GM12878 (cell line): ENCODE measurements around the gene CDKN2B-AS1. TPM values are rescaled to one million over a fixed set of nuclear protein-coding genes. Genes with fewer than 3 reads are reported as not detected.

ENCODE experiments used
- ATAC-seq: fragments of 200-7000 bp; cut with Tn5 transposase; 3 replicates; pipeline ENCODE4 v1.9.1; 2020; ENCODE audit warnings: mild to moderate bottlenecking, moderate library complexity
- BruUV-seq: library from RNA; stranded (reverse); fragments of 400-500 nt; replicated peaks from 2 replicates; lab custom pipeline; 2021; lab: Mats Ljungman, UMichigan
- CTCF ChIA-PET: fragments of 300-600 bp; sonication (Branson Sonifier 250); formaldehyde crosslinking; extraction: SDS; loops from one replicate; lab custom pipeline; 2021; ENCODE audit warnings: inconsistent platforms; lab: Yijun Ruan, JAX
- POLR2A ChIA-PET: fragments of 350-600 bp; formaldehyde crosslinking; extraction: SDS; loops from one replicate; lab custom pipeline; 2021; ENCODE audit warnings: inconsistent platforms; lab: Charles Lee
- RAD21 ChIA-PET: fragments of 300-600 bp; sonication (Branson Sonifier 250); formaldehyde crosslinking; loops from one replicate; lab custom pipeline; 2023; ENCODE audit warnings: antibody characterized with exemption; ENCODE audit not compliant: unreplicated experiment; lab: Charles Lee
- SMC1A ChIA-PET: fragments of 300-600 bp; sonication (Branson Sonifier 250); formaldehyde crosslinking; loops from one replicate; lab custom pipeline; 2023; ENCODE audit not compliant: unreplicated experiment, uncharacterized antibody; lab: Charles Lee
- DNase-seq: peaks from one replicate; pipeline ENCODE4 v3.0.0-alpha.2; 2011; ENCODE audit warnings: low read depth, low spot score
- FAIRE-seq: peaks from 3 replicates; lab custom pipeline; 2011; peaks lifted over from hg19 to GRCh38; lab: Jason Lieb, UNC
- H2AFZ ChIP-seq: 2 replicates; pipeline ENCODE4 v1.6.0; 2011; ENCODE audit warnings: low read depth, low read length, control low read depth; ENCODE audit not compliant: control insufficient read depth
- H3K27ac ChIP-seq: 2 replicates; pipeline ENCODE4 v1.5.1; 2011; ENCODE audit warnings: control low read depth; ENCODE audit not compliant: control insufficient read depth, insufficient read depth
- H3K27me3 ChIP-seq, 2 experiments: replicated peaks in 1 of 2; 2 replicates each; pipeline versions ENCODE4 v1.6.0 to v1.6.1; 2011; ENCODE audit warnings: low read length in 1 of 2; ENCODE audit not compliant: control insufficient read depth in 2 of 2, insufficient read depth in 2 of 2
- H3K36me3 ChIP-seq, 2 experiments: 2 replicates each; pipeline ENCODE4 v1.5.1; 2011; ENCODE audit warnings: low read length in 1 of 2; ENCODE audit not compliant: control insufficient read depth in 2 of 2, insufficient read depth in 2 of 2
- H3K4me1 ChIP-seq: 2 replicates; pipeline ENCODE4 v1.6.1; 2011; ENCODE audit warnings: mild to moderate bottlenecking, low read length, moderate library complexity, mixed read lengths; ENCODE audit not compliant: control insufficient read depth, insufficient read depth
- H3K4me2 ChIP-seq: 2 replicates; pipeline ENCODE4 v1.6.0; 2011; ENCODE audit warnings: control low read depth; ENCODE audit not compliant: control insufficient read depth, insufficient read depth
- H3K4me3 ChIP-seq: fragments of 200-600 bp; sonication (generic); 2 replicates; pipeline ENCODE4 v1.5.1; 2016
- H3K79me2 ChIP-seq: 2 replicates; pipeline ENCODE4 v1.6.0; 2011; ENCODE audit warnings: low read length; ENCODE audit not compliant: control insufficient read depth, insufficient read depth
- H3K9ac ChIP-seq: 2 replicates; pipeline ENCODE4 v1.8.0; 2011; ENCODE audit warnings: low read length, control low read depth, mixed read lengths; ENCODE audit not compliant: control insufficient read depth, insufficient read depth
- H3K9me3 ChIP-seq: replicated peaks from 3 replicates; pipeline ENCODE4 v1.5.1; 2011; ENCODE audit warnings: mild to moderate bottlenecking, low read length; ENCODE audit not compliant: control insufficient read depth, insufficient read depth
- H4K20me1 ChIP-seq: 2 replicates; pipeline ENCODE4 v1.6.0; 2011; ENCODE audit not compliant: control insufficient read depth, insufficient read depth
- ATF3 ChIP-seq: IDR thresholded peaks from 2 replicates; pipeline ENCODE4 v1.6.1; 2011; ENCODE audit warnings: low read depth, mild to moderate bottlenecking, low read length, moderate library complexity, borderline replicate concordance; ENCODE audit errors: extremely low read depth
- ELK1 ChIP-seq: IDR thresholded peaks from 2 replicates; pipeline ENCODE4 v1.6.1; 2012; ENCODE audit warnings: low read depth, low read length, improper control_type of control experiment
- FOXK2 ChIP-seq: fragments of 450-650 bp; IDR thresholded peaks from 2 replicates; pipeline ENCODE4 v1.6.1; 2017; ENCODE audit warnings: mild to moderate bottlenecking, moderate library complexity
- IKZF2 ChIP-seq, 2 experiments: fragments of 450-650 bp; IDR thresholded peaks; 2 replicates each; pipeline ENCODE4 v1.6.1; 2017; ENCODE audit warnings: mild to moderate bottlenecking in 2 of 2, moderate library complexity in 2 of 2
- MXI1 ChIP-seq: fragments of 150-350 bp; IDR thresholded peaks from 2 replicates; pipeline ENCODE4 v1.6.1; 2011; ENCODE audit warnings: low read depth, mild to moderate bottlenecking, inconsistent platforms, low read length, improper control_type of control experiment
- SMC3 ChIP-seq: IDR thresholded peaks from 2 replicates; pipeline ENCODE4 v1.6.1; 2011; ENCODE audit warnings: low read length, improper control_type of control experiment, borderline replicate concordance
- SRF ChIP-seq, 2 experiments: IDR thresholded peaks; 2 replicates each; pipeline ENCODE4 v1.6.1; 2011; ENCODE audit warnings: low read depth in 2 of 2, low read length in 2 of 2, mild to moderate bottlenecking in 1 of 2, moderate library complexity in 1 of 2
- TARDBP ChIP-seq: IDR thresholded peaks from 2 replicates; pipeline ENCODE4 v1.6.1; 2016; ENCODE audit warnings: borderline replicate concordance
- ZBED1 ChIP-seq: IDR thresholded peaks from 2 replicates; pipeline ENCODE4 v1.6.1; 2016; ENCODE audit warnings: borderline replicate concordance
- ZNF687 ChIP-seq: fragments of 450-650 bp; IDR thresholded peaks from 2 replicates; pipeline ENCODE4 v1.6.1; 2017; ENCODE audit warnings: mild to moderate bottlenecking, moderate library complexity
- WGBS: methylation state at CpG from one replicate; pipeline ENCODE4 v1.1.6; 2016; ENCODE audit warnings: low lambda C conversion rate; ENCODE audit not compliant: insufficient replicate concordance, insufficient coverage; ENCODE audit errors: missing lambda C conversion rate; 5-methylcytosine and 5-hydroxymethylcytosine counted together
- in situ Hi-C: fragments of 300-500 bp; cut with MboI; formaldehyde crosslinking; loops from 9 replicates; pipeline ENCODE4 v1.14.3; 2018; ENCODE audit warnings: mixed read lengths
- intact Hi-C: fragments of 100-400 bp; cut with micrococcal nuclease; formaldehyde crosslinking; loops from one replicate; pipeline ENCODE4 v1.14.2; 2022; ENCODE audit not compliant: unreplicated experiment
- polyA plus RNA-seq, 11 experiments: library from polyadenylated mRNA; depleted of rRNA in 4 of 11; unstranded in 6 of 11; stranded (reverse) in 5 of 11; fragments of >200 nt; fragmentation: Nextera tagmentation in 4 of 11; fragmentation: Illumina TruSeq in 1 of 11; extraction: Ambion mirVana in 4 of 11; extraction: Trizol in 1 of 11; gene quantifications; 1 replicate in 1 of 11; 2 replicates in 10 of 11; pipeline versions ENCODE4 v1.2.1 to v1.2.3, GENCODE V29; 2011 to 2016; ENCODE audit warnings: inconsistent platforms in 2 of 11, missing spikeins in 2 of 11, low read depth in 1 of 11
- total RNA-seq, 4 experiments: library from RNA; depleted of rRNA in 3 of 4; stranded (reverse); fragments of >200 nt in 3 of 4; fragmentation: Illumina TruSeq in 1 of 4; extraction: Trizol in 1 of 4; gene quantifications; 2 replicates each; pipeline versions ENCODE4 v1.2.1 to v1.2.3, GENCODE V29; 2013 to 2021
- TF ChIP-seq, protein P1 (sequence below): IDR thresholded peaks from 2 replicates; pipeline ENCODE4 v1.6.1; 2012; ENCODE audit warnings: improper control_type of control experiment, low read depth, low read length; ENCODE audit not compliant: insufficient replicate concordance

The CDKN2B-AS1 gene
- total and polyA plus RNA-seq, 10 of the 15 experiments (the other 5 are each of a cell fraction or from before 2014, with no cell fraction given) = 0.22 to 2.2 (median 1.0) TPM; not detected in 1

DNA sequence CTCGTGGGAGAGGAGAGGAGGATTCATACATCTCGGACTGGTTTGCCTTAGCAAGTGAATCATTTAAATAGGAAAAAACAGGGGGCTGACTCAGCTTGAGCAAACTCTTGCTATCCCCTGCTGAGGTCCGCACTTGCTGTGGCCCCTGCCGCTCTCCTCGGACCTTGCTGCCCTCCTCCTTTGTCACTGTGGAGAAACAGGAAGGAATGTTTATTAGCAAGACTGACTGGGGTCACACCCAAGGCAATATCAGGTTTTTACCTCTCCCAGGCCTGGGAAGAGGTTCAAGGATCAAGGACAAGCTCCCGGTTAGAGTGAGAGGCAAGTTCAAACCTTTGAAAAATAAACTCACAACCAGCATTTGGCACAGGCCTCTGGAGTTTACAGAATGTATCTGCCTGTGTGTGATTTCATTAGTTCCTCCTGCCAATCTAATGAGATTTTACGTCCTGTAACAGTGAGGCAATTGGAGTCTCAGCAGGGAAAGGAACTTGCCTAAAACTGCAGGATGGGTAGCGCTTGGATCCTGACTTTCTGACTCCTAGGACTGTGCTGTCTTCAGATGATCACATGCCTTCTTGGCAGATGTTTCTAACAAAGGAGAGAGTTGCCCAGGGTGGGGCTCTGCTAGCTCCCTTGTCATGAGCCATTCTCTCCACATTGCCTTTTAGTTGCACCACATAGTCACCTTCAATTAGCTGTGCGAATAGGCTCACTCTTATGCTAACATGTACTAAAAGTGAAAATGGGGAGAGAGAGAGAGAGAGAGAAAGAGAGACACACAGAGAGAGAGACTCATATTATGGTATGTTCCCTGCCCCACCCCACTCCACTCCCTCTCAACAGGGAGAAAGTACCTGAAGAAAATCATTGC lies 123.2 kb downstream of the CDKN2B-AS1 start:
- FAIRE-seq (no peak), ATAC-seq (no peak), DNase-seq (no peak)
- intact Hi-C loops (no loop called here), in situ Hi-C loops (loop anchor here (10.0 kb wide), 1 partner anchor 303 kb away; no protein-coding TSS in a partner anchor)
- CTCF ChIA-PET = interaction anchor here (0.6 to 5.3 kb wide), 8 partner anchors 13 to 304 kb away, joined by 3 to 33 read pairs (median 6); partner anchors contain the start of gene CDKN2B
- Histone ChIP-seq H3K27me3 (peaks cover 0 to 12% of the 10 kb centered on the region in 2 experiments; a peak in 2 of 4 replicates), H3K4me1 (no peaks in the 10 kb centered on the region), H3K27ac (no peak overlapping the region), H4K20me1 (no peaks in the 10 kb centered on the region), H3K9ac (no peak overlapping the region), H3K4me2 (no peak overlapping the region), H3K9me3 (no peaks in the 10 kb centered on the region), H3K79me2 (no peaks in the 10 kb centered on the region), H3K4me3 (no peak overlapping the region), H2AFZ (no peak overlapping the region), H3K36me3 (no peaks in the 10 kb centered on the region)
- SMC1A ChIA-PET = interaction anchor here (1.0 to 1.4 kb wide), 4 partner anchors 65 to 302 kb away, joined by 3 to 4 read pairs (median 4); no protein-coding TSS in a partner anchor
- 32% methylated on average over 9 of the region's 9 CpGs for WGBS
- POLR2A ChIA-PET = no interaction called here
- RAD21 ChIA-PET = interaction anchor here (1.1 to 3.2 kb wide), 4 partner anchors 109 to 306 kb away, joined by 3 to 24 read pairs (median 4); partner anchors contain the start of gene CDKN2B
- no TSS peak for BruUV-seq
- TF ChIP-seq ZNF687 = no peak
- no peak for TF ChIP-seq IKZF2 (IDR thresholded peaks at IDR 0.05)
- no peak for TF ChIP-seq ZBED1
- no peak for TF ChIP-seq TARDBP
- no peak for TF ChIP-seq SRF (IDR thresholded peaks at IDR 0.05; ENCODE audit: low read depth in 2 of 2, low read length in 2 of 2)
- no peak for TF ChIP-seq MXI1
- TF ChIP-seq, protein P1, sequence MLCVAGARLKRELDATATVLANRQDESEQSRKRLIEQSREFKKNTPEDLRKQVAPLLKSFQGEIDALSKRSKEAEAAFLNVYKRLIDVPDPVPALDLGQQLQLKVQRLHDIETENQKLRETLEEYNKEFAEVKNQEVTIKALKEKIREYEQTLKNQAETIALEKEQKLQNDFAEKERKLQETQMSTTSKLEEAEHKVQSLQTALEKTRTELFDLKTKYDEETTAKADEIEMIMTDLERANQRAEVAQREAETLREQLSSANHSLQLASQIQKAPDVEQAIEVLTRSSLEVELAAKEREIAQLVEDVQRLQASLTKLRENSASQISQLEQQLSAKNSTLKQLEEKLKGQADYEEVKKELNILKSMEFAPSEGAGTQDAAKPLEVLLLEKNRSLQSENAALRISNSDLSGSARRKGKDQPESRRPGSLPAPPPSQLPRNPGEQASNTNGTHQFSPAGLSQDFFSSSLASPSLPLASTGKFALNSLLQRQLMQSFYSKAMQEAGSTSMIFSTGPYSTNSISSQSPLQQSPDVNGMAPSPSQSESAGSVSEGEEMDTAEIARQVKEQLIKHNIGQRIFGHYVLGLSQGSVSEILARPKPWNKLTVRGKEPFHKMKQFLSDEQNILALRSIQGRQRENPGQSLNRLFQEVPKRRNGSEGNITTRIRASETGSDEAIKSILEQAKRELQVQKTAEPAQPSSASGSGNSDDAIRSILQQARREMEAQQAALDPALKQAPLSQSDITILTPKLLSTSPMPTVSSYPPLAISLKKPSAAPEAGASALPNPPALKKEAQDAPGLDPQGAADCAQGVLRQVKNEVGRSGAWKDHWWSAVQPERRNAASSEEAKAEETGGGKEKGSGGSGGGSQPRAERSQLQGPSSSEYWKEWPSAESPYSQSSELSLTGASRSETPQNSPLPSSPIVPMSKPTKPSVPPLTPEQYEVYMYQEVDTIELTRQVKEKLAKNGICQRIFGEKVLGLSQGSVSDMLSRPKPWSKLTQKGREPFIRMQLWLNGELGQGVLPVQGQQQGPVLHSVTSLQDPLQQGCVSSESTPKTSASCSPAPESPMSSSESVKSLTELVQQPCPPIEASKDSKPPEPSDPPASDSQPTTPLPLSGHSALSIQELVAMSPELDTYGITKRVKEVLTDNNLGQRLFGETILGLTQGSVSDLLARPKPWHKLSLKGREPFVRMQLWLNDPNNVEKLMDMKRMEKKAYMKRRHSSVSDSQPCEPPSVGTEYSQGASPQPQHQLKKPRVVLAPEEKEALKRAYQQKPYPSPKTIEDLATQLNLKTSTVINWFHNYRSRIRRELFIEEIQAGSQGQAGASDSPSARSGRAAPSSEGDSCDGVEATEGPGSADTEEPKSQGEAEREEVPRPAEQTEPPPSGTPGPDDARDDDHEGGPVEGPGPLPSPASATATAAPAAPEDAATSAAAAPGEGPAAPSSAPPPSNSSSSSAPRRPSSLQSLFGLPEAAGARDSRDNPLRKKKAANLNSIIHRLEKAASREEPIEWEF = no peak
- no peak for TF ChIP-seq SMC3
- no peak for TF ChIP-seq FOXK2
- no peak for TF ChIP-seq ELK1
- TF ChIP-seq ATF3 = no peak
